HG03521 (cell line): Measurements from ENCODE around the gene CUBN.

Source experiments
- ATAC-seq: cut with Tn5 transposase; IDR thresholded peaks from one replicate; pipeline ENCODE4 v1.9.1; 2021; ENCODE audit warnings: mild to moderate bottlenecking, moderate library complexity; ENCODE audit not compliant: unreplicated experiment

CUBN gene

DNA sequence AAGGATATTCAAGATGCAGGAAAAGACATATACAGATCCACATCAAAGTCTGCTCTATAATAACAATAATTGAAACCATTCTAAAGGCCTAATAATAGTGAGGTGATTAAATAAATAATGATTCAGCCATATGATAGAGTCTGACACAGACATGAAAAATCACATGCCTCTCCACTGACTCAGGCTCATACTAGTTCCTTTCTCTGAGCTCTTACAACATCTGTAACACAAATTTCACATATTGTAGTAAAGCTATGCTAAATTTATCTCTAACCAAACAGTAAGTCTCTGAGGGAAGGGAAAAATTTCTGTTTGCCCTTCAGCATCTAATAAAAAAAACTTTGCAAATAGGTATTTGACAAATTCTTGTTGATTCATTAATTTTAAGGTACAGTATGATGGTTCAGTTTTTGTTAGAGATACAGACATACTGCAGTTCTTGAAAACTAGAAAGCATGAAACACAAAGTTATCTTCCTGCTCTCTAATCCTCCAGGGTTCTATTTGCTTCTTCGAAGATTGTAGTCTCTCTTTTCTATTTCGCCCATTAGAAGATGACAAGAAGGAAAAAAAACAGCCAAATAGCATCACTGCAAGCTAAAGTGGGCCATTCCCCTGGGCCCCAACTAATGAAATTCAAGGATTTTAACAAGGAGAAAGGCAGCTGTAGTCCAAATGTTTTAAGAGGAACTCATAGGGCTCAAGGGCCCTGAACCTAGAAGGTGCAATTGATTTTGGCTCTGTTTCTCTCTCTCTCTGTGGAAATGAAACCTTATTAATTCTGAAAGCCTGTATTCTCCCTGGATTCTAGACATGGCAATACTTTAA lies 53.9 kb downstream of the CUBN start:
- no peak for ATAC-seq

DNA sequence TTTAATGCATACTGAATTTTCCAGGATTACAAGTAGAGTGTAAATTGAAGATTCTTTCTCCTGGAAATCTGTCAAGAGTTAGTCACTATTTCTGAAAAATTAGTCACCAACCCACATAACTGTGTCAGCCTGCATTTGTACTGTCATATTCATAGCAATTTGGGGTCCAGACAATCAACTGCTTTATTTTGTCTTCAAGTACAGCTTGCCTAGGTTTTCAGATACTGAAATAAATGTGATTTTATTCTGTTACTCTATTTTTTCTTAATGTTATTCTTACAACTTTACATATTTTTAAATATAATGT lies 55.1 kb downstream of the CUBN start:
- ATAC-seq = no peak

DNA sequence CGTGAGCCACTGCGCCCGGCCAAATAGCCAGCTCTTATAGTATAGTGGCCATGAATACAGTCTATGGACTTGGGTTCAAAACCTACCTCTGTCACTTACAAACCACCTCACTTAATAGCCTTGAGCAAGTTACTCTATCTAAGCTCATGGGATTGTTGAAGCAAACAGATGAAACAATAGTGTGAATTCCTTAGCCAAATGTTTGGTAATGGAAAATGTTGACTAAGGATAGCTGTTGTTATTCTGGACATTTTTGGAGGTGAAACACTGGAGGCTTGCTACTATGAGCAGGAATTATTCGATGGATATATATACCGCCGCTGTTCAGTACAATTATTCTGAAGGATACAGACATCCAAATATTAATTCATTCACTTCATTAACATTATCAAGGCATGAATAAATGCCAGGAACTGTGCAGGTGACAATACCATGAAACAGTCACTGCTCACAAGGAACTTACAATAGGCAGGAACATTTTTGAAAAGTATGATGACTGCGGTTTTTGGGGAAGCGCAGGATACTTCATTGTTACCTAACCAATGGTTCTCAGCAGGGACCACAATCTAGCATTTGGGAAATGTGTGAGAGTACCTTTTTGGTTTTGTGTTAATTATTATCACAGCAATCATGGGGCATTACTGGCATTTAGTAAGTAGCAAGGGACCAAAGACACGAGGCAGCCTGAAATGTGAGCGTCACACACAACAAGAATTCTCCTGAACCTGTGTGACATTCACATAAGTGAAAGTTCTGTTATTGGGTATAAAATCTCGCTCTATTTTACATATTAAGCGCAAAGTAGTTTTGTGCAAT lies 55.7 kb downstream of the CUBN start:
- ATAC-seq = no peak

DNA sequence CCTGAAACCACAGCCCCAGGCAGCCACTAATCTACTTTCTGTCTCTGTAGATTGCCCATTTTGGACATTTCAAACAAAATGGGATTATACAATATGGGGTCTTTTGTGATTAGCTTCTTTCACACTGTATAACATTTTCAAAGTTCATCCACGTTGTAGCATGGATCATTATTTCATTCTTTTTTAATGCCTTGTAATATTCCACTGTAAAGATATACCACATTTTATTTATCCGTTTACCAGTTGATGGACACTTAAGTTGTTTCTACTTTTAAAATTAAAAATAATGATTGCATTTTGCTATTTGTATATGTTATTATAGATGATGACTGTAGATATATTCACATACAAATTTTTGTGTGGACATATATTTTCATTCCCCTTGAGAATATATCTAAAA lies 60.7 kb downstream of the CUBN start:
- ATAC-seq = no peak

DNA sequence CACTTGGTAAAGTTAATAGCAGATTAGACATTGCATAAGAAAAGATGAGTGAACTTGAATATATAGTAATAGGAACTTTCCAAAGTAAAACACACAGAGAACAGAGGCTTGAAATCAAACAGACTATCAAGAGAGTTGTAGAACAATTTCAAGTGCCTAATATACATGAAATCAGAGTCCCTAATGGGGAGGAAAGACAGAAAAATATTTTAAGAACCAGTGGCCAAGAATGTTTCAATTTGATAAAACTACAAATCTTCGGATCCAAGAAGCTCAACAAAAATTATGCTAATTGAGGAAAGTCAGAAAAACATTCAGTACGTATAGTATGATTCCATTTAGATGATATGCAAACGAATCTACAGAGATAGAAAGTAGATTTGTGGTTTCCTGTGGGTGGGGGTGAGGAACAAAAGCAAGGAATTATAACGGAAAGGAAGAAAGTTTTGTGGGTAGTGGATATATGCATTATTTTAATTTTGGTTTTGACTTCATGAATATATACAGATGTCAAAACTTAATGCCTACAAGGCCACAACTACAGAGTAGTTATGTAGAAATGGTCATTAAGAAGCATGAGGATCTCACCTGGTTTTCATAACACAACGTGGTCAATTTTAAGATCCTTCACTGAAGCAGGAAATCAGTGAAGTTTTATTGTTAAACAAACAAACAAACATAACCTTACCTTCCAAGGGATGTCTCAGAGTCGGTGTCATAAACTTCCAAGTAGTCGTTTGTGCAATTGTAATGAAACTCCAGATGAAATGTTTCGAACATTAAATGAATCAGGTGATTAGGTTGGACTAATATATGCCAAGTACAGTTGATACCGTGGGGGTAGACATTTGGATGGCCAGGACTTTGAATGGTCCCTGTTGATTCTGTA lies 62.0 kb downstream of the CUBN start:
- no peak for ATAC-seq

DNA sequence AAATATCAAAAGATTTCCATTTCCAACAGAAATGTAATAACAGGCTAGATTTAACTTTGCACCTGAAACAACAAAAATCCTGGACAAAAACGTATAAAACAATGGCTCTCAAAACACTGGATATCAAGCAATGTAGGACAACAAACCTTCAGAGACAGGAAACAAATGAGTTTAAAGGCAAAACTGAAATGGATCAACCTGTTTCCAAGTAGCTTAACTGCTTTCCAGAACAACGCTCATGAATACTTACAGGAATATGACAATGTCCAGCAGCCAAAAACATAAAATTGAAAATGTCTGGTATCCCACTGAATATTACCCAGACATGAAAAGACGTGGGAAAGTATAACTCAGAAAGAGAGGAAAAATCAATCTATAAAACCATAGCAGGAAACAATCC lies 62.8 kb downstream of the CUBN start:
- no peak for ATAC-seq

DNA sequence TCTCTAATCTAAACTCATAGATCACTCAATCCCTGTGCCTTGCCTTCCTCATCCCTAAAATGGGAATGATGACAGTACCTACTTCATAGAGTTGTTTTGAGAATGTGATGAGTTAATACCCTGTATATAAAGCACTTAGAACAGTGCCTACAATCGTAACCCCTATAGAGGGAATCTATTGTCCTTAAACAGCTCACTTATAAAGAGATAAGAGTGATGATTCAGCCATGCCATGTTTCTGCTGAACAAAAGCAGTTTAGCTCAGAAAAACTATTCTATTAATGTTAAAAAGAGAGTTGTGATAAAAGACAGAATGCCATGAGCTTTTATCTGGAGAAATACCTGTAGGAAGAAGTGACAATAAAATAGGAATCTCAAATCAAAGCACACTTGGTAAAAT lies 63.6 kb downstream of the CUBN start:
- ATAC-seq = no peak

DNA sequence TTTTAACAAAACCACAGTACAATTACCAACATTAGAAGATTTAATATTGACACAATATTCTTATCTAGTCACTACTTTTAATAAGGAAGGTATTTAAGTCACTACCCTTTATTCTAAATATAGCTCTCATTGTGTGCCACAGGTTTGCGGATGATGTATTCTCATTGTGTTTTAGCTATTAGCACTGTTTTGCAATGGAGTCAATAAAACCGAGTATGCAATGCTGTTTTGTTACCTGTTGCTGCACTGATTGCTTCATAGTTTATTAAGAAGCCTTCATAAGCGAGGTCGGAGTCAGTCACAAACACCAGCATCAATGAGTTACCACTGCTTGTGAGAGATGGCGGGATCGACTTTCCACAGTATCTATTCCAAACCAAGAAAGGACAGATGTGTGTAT lies 64.3 kb downstream of the CUBN start:
- no peak for ATAC-seq

DNA sequence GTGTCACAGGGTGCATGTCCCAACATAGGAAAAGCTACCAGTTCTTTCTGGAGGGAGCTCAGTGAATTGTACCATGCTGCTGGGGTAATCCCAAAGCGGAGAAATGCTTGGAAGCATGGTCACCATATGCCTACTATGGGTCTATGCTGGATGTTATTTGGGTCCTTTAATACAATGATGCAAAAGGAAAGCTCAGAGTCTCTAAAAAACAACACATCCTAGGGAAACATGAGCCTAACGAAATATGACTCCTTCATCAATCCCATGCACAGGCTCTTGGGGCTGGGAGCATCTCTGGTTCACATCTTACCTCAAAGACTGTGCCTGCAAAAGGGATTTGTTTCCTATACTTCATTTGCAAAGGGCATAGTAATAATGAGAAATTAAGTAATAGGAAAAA lies 65.2 kb downstream of the CUBN start:
- no peak for ATAC-seq

DNA sequence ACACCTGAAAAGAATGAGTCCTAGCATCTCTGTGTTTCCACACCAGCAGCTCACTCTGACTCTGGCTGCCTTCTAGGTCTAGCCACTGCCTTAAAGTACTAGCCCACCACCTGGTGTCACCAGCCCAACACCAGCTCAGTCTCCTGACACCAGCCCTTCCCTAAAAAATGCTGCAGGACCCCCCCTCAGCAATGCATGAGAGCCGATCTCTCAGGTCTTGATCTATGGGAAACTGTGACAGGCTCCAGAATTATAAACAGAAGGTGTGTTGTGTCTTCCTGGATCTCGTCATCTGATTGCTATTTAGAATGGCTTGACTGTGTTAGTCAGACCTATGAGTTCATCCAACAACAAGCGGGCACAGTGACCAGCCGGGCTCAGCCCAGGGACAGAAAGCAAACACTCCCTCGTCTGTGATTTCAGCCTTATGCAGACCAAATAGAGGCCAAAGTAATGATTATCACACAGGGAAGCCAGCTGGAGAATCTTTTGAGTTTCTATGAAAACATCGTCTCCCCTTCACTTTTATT lies 66.6 kb downstream of the CUBN start:
- ATAC-seq = no peak

DNA sequence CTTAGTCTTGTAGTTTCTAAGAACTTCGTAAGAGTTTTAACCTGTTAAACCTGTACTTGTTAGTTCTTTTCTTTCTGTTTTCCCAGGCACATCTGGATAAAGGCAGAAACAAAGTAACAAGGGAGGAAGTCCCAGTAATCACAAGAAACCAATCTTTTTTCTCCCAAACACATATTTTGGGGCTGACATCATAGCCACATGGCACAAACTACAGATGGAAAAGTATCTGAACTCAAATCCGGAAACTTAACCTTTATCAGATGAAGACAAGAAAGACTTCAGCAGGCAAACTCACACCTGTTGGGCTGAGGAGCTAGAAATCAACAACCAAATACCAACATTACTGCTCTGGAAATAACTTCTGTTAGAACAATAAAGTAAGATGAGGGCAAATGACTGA lies 67.1 kb downstream of the CUBN start:
- no peak for ATAC-seq

DNA sequence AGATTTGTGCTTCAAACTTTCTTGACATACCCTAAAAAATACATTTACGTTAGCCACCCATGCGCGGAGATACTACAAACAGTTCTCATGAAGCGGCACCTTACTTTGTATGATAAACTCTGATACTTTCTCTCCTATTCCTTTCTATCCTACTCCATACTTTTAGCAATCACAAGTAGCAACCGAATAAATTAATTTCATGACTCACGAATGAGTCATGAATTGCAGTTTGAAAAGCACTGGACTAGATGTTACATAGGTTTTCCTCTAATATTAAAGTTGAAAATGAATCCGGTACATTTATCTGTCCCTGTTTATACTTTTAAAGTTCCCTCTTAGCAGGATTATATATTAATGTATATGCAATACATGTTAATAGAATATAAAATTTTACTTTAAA lies 67.6 kb downstream of the CUBN start:
- no peak for ATAC-seq

DNA sequence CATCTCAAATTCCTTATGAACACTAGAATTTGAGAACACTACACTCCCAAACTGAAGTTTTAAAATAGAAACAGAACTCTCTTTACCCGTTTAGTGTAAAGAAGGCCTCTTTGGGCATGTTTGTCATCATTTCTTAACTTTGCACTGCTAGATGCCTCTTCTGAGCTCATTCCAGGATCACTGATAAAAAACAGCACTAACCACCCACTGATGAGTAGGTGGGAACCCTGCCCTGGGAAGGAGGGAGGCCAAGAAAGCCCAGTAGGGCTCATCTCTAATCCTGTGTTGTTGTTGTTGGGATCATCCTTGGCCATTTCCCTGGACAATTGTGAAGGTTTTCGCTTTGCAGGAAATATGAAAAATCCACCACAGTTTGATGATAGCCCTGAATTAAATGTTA lies 68.2 kb downstream of the CUBN start:
- ATAC-seq = no peak

DNA sequence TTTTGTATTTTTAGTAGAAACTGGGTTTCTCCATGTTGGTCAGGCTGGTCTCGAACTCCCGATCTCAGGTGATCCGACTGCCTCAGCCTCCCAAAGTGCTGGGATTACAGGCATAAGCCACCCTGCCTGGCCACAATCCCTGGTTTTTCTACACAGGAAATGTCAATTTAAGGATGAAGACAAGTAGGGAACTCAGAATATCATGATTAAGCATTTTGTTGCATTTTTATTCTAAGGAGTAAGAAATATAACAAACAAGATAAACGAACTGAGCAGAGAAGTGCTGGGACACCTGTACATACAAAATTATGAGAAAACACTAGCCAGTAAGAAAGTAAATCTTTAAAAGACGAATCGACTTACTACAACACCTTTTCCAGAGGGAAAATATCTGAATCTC lies 69.3 kb downstream of the CUBN start:
- no peak for ATAC-seq

DNA sequence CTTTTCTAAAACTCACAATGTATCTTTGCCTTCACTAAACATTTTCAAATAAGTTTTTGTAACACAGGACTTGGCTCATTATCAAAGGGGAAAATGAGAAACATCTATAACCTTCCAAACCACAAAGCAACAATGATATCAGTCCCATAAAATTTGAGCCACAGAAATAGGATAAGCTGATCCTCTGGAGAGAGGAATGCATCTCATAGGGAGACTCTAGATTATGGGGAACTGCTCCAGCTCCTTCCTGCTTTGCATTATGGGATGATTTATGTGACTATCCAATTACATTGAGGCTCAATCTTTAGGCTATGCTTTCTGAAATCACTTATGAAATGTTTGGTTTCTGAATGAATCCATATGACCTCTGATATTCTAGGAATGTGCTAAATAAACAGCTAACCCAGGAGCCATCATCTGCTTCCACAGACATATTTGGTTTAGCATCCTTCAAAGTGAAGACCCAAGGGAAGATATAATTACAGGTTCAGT lies 70.4 kb downstream of the CUBN start:
- ATAC-seq = no peak

DNA sequence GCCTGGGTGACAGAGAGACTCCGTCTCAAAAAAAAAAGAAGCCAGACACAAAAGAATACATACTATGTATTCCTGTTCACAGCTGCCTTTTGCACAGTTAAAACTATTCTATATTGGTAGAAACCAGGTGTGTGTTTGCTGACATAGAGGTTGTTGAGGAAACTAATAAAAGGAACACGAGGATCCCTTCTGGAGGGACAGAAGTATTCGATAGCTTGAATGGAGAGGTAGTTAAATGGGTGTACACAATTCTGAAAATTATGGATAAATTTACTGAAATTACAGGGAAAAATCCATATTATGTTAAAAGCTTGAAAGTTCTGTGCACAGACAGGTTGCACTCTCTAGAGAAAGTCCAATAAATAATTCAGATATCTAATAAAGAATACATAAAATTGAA lies 71.5 kb downstream of the CUBN start:
- no peak for ATAC-seq

DNA sequence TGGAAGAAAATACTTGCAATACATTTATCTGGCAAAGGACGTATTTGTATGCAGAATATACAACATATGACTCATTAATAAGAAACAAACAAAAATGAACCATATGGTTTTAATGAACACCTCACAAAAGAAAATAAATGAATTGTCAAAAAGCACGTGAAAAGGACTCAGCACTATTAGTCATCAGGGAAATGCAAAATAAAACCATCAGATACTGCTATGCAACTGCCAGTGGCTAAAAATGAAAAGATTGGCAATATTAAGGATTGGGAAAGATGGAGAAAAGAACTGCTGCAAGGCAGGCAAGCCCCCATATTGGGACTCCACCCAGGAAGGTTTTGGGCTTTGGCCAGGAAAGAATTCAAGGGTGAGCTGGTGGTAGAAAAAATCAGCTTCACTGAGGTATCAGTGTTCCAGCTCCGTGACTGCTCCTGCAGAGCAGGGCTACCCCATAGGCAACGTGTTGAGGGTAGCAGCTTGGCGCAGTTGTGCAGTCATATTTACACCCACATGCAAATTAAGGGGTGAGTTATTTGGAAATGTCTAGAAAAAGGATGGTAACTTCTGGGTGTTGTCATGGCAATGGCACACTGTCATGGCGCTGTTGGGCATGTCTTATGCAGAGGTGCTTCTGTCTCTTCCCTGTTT lies 72.7 kb downstream of the CUBN start:
- ATAC-seq = no peak

DNA sequence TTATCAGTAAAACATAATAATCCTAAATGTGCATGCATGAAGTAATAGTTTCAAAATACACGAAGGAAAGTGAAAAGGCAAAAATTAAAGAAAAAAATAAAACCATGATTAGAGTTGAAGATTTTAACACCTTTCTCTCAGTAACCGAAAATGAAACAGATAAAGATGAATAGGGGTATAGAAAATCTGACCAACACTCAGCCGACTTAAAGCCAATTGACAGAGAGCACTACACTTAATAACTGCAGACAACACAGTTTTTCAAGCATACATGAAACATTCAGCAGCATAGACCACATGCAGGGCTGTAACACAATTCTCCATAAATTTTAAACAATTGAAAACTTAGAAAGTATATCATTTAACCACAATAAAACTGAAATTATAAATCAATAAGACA lies 76.1 kb downstream of the CUBN start:
- ATAC-seq = no peak

DNA sequence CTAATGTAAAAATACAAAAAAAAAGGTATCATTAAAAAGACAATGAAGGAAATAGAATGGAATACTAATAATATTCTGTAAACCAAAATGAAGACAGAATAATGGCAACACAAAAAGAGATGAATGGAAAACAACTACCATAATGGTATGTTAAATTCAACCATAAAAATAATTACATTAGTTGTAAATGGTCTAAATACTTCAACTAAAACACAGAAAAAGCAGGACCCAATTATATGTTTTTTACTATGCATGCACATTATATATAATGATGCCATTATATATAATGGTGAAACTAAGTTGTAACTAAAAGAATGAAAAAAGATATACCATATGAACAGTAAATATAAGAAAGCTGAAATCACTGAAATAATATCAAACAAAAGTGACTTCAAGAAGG lies 76.5 kb downstream of the CUBN start:
- ATAC-seq = no peak

DNA sequence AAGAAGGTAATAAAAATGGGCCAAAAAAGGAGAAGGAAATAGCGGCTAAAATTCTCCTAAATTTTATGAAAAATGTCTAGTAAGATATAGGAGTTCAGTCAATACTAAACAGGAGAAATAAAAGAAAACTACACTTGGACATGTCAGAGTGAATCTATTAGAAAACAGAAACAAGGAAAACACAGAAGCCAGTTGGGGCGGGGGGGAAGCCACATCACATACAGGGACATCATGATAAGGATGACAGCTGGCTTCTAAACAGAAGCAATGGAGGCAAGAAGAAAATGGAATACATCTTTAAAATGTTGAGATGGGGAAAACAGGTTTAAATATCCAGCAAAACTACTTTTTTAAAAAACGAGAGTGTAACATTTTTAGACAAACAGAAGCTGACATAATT lies 77.8 kb downstream of the CUBN start:
- ATAC-seq = no peak

DNA sequence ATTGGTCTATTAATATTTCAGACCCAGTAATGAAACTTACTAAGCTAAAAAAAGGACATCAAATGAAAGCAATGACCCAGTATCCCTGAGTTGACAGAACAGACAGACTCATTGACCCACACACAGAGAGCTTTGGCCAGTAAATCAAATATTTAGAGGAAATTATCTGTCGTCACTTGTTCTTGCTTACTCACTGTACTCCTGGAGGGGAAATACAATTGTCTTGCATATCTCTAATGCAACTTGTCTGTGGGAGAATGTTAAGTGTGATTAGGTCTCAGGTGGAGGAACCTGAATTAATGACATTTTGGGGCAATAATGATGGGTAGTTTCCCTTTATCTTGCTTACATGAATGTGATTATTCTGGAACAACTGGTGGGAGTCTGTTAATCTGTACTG lies 80.4 kb downstream of the CUBN start:
- ATAC-seq = no peak
